Astrocyte (in vitro differentiated cells and primary cell): Measurements from ENCODE around the gene CNOT4. TPM values are rescaled to one million over a fixed set of nuclear protein-coding genes. Genes with fewer than 3 reads are reported as not detected.

Experiments
- DNase-seq: peaks from one replicate; pipeline ENCODE4 v3.0.0-alpha.2; 2010; ENCODE audit warnings: low read depth
- FAIRE-seq: peaks from 2 replicates; lab custom pipeline; 2011; peaks lifted over from hg19 to GRCh38; lab: Jason Lieb, UNC
- H2AFZ ChIP-seq: 2 replicates; pipeline ENCODE4 v1.6.0; 2012; ENCODE audit warnings: low read depth, low read length, inconsistent platforms
- H3K27ac ChIP-seq: 2 replicates; pipeline ENCODE4 v1.5.1; 2011; ENCODE audit warnings: low read depth, low read length, inconsistent platforms
- H3K27me3 ChIP-seq: 2 replicates; pipeline ENCODE4 v1.6.0; 2011; ENCODE audit warnings: low read length, inconsistent platforms; ENCODE audit not compliant: insufficient read depth
- H3K36me3 ChIP-seq: 2 replicates; pipeline ENCODE4 v1.5.1; 2011; ENCODE audit warnings: low read length, inconsistent platforms; ENCODE audit not compliant: insufficient read depth
- H3K4me1 ChIP-seq: 2 replicates; pipeline ENCODE4 v1.5.1; 2011; ENCODE audit warnings: low read length, inconsistent platforms; ENCODE audit not compliant: insufficient read depth
- H3K4me2 ChIP-seq: 2 replicates; pipeline ENCODE4 v1.6.0; 2012; ENCODE audit warnings: low read length, inconsistent platforms
- H3K4me3 ChIP-seq: 2 replicates; pipeline ENCODE4 v1.5.1; 2011; ENCODE audit warnings: low read depth, mild to moderate bottlenecking, low read length, inconsistent platforms; ENCODE audit not compliant: insufficient read depth
- H3K79me2 ChIP-seq: 2 replicates; pipeline ENCODE4 v1.6.0; 2012; ENCODE audit warnings: mild to moderate bottlenecking, low read length, inconsistent platforms; ENCODE audit not compliant: insufficient read depth
- H3K9ac ChIP-seq: 2 replicates; pipeline ENCODE4 v1.6.0; 2012; ENCODE audit warnings: mild to moderate bottlenecking, low read length, inconsistent platforms
- H3K9me3 ChIP-seq: 2 replicates; pipeline ENCODE4 v1.5.1; 2012; ENCODE audit warnings: low read depth, mild to moderate bottlenecking, low read length, inconsistent platforms; ENCODE audit not compliant: insufficient read depth
- H4K20me1 ChIP-seq: 2 replicates; pipeline ENCODE4 v1.6.0; 2012; ENCODE audit warnings: low read length, inconsistent platforms; ENCODE audit not compliant: insufficient read depth
- H3K27ac Mint-ChIP-seq: one replicate; pipeline ENCODE4 v1.8.0; 2021; ENCODE audit warnings: mild to moderate bottlenecking, mixed read lengths; ENCODE audit not compliant: unreplicated experiment
- H3K27me3 Mint-ChIP-seq: one replicate; pipeline ENCODE4 v1.8.0; 2021; ENCODE audit warnings: low read depth, mixed read lengths; ENCODE audit not compliant: unreplicated experiment
- H3K36me3 Mint-ChIP-seq: one replicate; pipeline ENCODE4 v1.8.0; 2021; ENCODE audit warnings: low read depth, mixed read lengths; ENCODE audit not compliant: unreplicated experiment
- H3K4me1 Mint-ChIP-seq: one replicate; pipeline ENCODE4 v1.8.0; 2021; ENCODE audit warnings: low read depth, mixed read lengths; ENCODE audit not compliant: unreplicated experiment
- H3K4me3 Mint-ChIP-seq: one replicate; pipeline ENCODE4 v1.8.0; 2021; ENCODE audit warnings: mild to moderate bottlenecking, moderate library complexity, mixed read lengths; ENCODE audit not compliant: unreplicated experiment
- H3K9me3 Mint-ChIP-seq: one replicate; pipeline ENCODE4 v1.8.0; 2021; ENCODE audit warnings: mild to moderate bottlenecking, mixed read lengths; ENCODE audit not compliant: unreplicated experiment
- EZH2 ChIP-seq: IDR thresholded peaks from 2 replicates; pipeline ENCODE4 v1.6.1; 2012; ENCODE audit warnings: mild to moderate bottlenecking, low read length, inconsistent platforms; ENCODE audit not compliant: insufficient read depth
- total RNA-seq: library from RNA; stranded (reverse); gene quantifications from 2 replicates; pipeline ENCODE4 v1.2.1, GENCODE V29; 2021
- TF ChIP-seq, protein P1 (sequence below): IDR thresholded peaks from 2 replicates; pipeline ENCODE4 v1.5.1; 2011; ENCODE audit warnings: low read depth, mild to moderate bottlenecking, inconsistent platforms, low read length, moderate library complexity; ENCODE audit not compliant: insufficient read depth

Gene CNOT4
- total RNA-seq, 1 donor from 2014 or later: 24.9 TPM

DNA sequence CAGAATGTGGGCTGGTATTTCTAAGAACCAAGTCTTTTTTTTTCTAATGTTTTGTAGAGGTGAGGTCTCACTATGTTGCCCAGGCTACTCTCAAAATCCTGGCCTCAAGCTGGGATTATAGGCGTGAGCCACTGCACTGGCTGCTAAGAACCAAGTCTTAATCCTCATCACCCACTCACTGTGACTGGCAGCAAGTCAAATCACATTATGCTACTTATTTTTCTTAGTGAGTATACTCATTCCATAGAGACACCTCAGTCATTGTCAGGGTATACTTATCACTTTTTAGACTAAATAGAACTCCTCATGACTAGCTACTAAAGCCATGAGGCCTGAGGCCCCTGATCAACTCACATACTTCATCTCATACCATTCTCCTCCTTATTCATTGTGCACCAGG lies 160.2 kb downstream of the CNOT4 start:
- Histone ChIP-seq H3K4me2 (no peak overlapping the region), H3K9ac (no peak overlapping the region), H2AFZ (no peak overlapping the region), H3K27me3 (no peaks in the 10 kb centered on the region), H3K36me3 (no peaks in the 10 kb centered on the region), H3K4me1 (peaks cover 3% of the 10 kb centered on the region), H3K79me2 (no peaks in the 10 kb centered on the region), H3K27ac (no peak overlapping the region), H3K9me3 (no peaks in the 10 kb centered on the region), H4K20me1 (no peaks in the 10 kb centered on the region), H3K4me3 (no peak overlapping the region)
- no peaks in the 10 kb centered on the region for H3K4me1 Mint-ChIP-seq
- no peak for FAIRE-seq
- peaks cover 11% of the 10 kb centered on the region for H3K27me3 Mint-ChIP-seq
- no peak overlapping the region for H3K4me3 Mint-ChIP-seq
- no peaks in the 10 kb centered on the region for H3K9me3 Mint-ChIP-seq
- TF ChIP-seq EZH2: no peak
- TF ChIP-seq, protein P1, sequence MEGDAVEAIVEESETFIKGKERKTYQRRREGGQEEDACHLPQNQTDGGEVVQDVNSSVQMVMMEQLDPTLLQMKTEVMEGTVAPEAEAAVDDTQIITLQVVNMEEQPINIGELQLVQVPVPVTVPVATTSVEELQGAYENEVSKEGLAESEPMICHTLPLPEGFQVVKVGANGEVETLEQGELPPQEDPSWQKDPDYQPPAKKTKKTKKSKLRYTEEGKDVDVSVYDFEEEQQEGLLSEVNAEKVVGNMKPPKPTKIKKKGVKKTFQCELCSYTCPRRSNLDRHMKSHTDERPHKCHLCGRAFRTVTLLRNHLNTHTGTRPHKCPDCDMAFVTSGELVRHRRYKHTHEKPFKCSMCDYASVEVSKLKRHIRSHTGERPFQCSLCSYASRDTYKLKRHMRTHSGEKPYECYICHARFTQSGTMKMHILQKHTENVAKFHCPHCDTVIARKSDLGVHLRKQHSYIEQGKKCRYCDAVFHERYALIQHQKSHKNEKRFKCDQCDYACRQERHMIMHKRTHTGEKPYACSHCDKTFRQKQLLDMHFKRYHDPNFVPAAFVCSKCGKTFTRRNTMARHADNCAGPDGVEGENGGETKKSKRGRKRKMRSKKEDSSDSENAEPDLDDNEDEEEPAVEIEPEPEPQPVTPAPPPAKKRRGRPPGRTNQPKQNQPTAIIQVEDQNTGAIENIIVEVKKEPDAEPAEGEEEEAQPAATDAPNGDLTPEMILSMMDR: no peak
- no peak overlapping the region for H3K27ac Mint-ChIP-seq
- H3K36me3 Mint-ChIP-seq: no peaks in the 10 kb centered on the region
- DNase-seq: peak; percentile 51

DNA sequence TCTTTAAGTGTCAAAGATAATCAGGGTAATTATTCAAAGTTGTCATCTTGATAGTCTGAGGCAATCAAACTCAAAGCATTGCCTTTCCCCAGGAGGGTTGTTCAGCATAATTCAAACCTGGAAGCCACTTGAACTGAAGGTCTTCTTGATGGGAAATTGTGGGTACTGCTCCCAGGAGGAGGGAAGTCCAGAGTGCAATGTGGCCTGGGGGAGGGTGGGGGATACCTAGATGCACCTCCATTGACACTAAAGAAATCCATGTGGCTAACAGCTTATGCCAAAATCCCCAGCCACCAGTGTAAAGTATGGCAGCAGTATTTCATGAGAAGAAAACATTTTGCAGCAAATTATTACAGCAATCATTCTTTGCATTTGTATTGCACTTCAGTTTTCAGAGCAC lies 161.4 kb downstream of the CNOT4 start:
- no peak overlapping the region for H3K4me3 ChIP-seq
- FAIRE-seq: no peak
- no peak overlapping the region for H3K4me2 ChIP-seq
- H3K9ac ChIP-seq: no peak overlapping the region
- Mint-ChIP-seq H3K27ac (no peak overlapping the region), H3K27me3 (peaks cover 20% of the 10 kb centered on the region), H3K9me3 (no peaks in the 10 kb centered on the region), H3K4me3 (no peak overlapping the region), H3K4me1 (no peaks in the 10 kb centered on the region), H3K36me3 (no peaks in the 10 kb centered on the region)
- H3K27me3 ChIP-seq: no peaks in the 10 kb centered on the region
- H2AFZ ChIP-seq: no peak overlapping the region
- peaks cover 3% of the 10 kb centered on the region for H3K4me1 ChIP-seq
- no peaks in the 10 kb centered on the region for H3K36me3 ChIP-seq
- H3K27ac ChIP-seq: no peak overlapping the region
- no peak for DNase-seq
- H3K9me3 ChIP-seq: no peaks in the 10 kb centered on the region
- TF ChIP-seq, protein P1: no peak
- no peak for TF ChIP-seq EZH2
- H3K79me2 ChIP-seq: no peaks in the 10 kb centered on the region
- H4K20me1 ChIP-seq: no peaks in the 10 kb centered on the region

DNA sequence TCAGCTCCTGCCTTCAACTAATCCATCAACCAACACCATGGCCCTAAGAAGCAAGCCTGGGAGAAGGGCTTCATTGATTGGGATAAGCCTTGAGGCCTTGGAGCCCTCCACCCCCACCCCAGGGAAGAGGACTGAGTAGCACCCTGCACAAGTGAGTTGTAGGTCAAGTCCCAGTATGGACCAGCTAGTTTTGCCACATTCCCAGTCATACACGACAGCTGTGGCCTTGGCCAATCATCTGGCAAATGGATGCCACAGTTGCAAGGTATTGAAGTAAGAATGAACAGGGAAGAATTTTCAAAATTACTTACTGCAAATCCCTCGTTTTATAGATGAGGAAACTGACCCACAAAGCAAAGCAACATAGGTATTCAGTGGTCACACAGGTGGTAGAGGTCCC lies 166.5 kb downstream of the CNOT4 start:
- no peaks in the 10 kb centered on the region for H3K27me3 ChIP-seq
- no peak overlapping the region for H2AFZ ChIP-seq
- no peaks in the 10 kb centered on the region for H4K20me1 ChIP-seq
- Mint-ChIP-seq H3K36me3 (no peaks in the 10 kb centered on the region), H3K4me3 (no peak overlapping the region), H3K4me1 (no peaks in the 10 kb centered on the region), H3K27ac (no peak overlapping the region), H3K27me3 (peaks cover 40% of the 10 kb centered on the region), H3K9me3 (no peaks in the 10 kb centered on the region)
- H3K9me3 ChIP-seq: no peaks in the 10 kb centered on the region
- H3K79me2 ChIP-seq: no peaks in the 10 kb centered on the region
- no peak overlapping the region for H3K4me3 ChIP-seq
- no peak overlapping the region for H3K27ac ChIP-seq
- FAIRE-seq (no peak), DNase-seq (no peak)
- H3K36me3 ChIP-seq: no peaks in the 10 kb centered on the region
- no peak for TF ChIP-seq EZH2
- H3K4me2 ChIP-seq: no peak overlapping the region
- H3K4me1 ChIP-seq: no peaks in the 10 kb centered on the region
- H3K9ac ChIP-seq: no peak overlapping the region
